Measurements from ENCODE around the gene ST6GALNAC1. TPM values are rescaled to one million over a fixed set of nuclear protein-coding genes. Genes with fewer than 3 reads are reported as not detected.

The ST6GALNAC1 gene
- total and polyA plus RNA-seq, 2 of the 13 experiments (the other 11 are each of a cell fraction or from before 2014, with no cell fraction given): not detected

GRCh38 chr17:76635659-76636360, 7.7 kb downstream of the ST6GALNAC1 start:
- Histone ChIP-seq H3K9me3 (ENCODE audit: low read length) (no peaks in the 10 kb centered on the region), H4K20me1 (ENCODE audit: insufficient read depth, low read length) (no peaks in the 10 kb centered on the region), H3K4me3 (replicated peaks in 1 of 3; ENCODE audit: insufficient read depth in 1 of 3, low read depth in 2 of 3, low read length in 3 of 3) (no peak overlapping the region), H3K79me2 (ENCODE audit: insufficient read depth, low read length) (no peaks in the 10 kb centered on the region), H3K27me3 (ENCODE audit: control insufficient read depth in 1 of 2, insufficient read depth in 2 of 2, low read length in 2 of 2) (no peaks in the 10 kb centered on the region), H3K9ac (ENCODE audit: insufficient read depth, low read depth, low read length) (no peak overlapping the region), H3K36me3 (replicated peaks in 1 of 2; ENCODE audit: control insufficient read depth in 1 of 2, insufficient read depth in 2 of 2, low read length in 2 of 2) (no peaks in the 10 kb centered on the region), H2AFZ (ENCODE audit: low read length) (no peak overlapping the region), H3K4me1 (ENCODE audit: insufficient read depth, low read length) (peaks cover 57% of the 10 kb centered on the region), H3K27ac (ENCODE audit: extremely low read length, insufficient read depth, low read length) (no peak overlapping the region), H3K4me2 (ENCODE audit: low read depth, low read length) (no peak overlapping the region)
- 94% methylated on average over 8 of the region's 8 CpGs for WGBS (ENCODE audit: low lambda C conversion rate)
- POLR2A ChIA-PET: no interaction called here
- BruUV-seq (replicated peaks): no TSS peak
- ATAC-seq: no peak
- TF ChIP-seq MXD1 (CRISPR knock-in tag; IDR thresholded peaks at IDR 0.05) (no peak), ZNF337 (CRISPR knock-in tag; IDR thresholded peaks at IDR 0.05; ENCODE audit: borderline replicate concordance, low read depth) (no peak), HOXA5 (CRISPR knock-in tag; IDR thresholded peaks at IDR 0.05) (no peak), SMARCE1 (IDR thresholded peaks at IDR 0.05; ENCODE audit: borderline replicate concordance) (no peak), SATB2 (CRISPR knock-in tag; IDR thresholded peaks at IDR 0.05) (no peak), POLR2AphosphoS5 (IDR thresholded peaks at IDR 0.05; ENCODE audit: low read depth, low read length) (no peak), DDIT3 (CRISPR knock-in tag; IDR thresholded peaks at IDR 0.05) (no peak)
- TF ChIP-seq, protein P1, sequence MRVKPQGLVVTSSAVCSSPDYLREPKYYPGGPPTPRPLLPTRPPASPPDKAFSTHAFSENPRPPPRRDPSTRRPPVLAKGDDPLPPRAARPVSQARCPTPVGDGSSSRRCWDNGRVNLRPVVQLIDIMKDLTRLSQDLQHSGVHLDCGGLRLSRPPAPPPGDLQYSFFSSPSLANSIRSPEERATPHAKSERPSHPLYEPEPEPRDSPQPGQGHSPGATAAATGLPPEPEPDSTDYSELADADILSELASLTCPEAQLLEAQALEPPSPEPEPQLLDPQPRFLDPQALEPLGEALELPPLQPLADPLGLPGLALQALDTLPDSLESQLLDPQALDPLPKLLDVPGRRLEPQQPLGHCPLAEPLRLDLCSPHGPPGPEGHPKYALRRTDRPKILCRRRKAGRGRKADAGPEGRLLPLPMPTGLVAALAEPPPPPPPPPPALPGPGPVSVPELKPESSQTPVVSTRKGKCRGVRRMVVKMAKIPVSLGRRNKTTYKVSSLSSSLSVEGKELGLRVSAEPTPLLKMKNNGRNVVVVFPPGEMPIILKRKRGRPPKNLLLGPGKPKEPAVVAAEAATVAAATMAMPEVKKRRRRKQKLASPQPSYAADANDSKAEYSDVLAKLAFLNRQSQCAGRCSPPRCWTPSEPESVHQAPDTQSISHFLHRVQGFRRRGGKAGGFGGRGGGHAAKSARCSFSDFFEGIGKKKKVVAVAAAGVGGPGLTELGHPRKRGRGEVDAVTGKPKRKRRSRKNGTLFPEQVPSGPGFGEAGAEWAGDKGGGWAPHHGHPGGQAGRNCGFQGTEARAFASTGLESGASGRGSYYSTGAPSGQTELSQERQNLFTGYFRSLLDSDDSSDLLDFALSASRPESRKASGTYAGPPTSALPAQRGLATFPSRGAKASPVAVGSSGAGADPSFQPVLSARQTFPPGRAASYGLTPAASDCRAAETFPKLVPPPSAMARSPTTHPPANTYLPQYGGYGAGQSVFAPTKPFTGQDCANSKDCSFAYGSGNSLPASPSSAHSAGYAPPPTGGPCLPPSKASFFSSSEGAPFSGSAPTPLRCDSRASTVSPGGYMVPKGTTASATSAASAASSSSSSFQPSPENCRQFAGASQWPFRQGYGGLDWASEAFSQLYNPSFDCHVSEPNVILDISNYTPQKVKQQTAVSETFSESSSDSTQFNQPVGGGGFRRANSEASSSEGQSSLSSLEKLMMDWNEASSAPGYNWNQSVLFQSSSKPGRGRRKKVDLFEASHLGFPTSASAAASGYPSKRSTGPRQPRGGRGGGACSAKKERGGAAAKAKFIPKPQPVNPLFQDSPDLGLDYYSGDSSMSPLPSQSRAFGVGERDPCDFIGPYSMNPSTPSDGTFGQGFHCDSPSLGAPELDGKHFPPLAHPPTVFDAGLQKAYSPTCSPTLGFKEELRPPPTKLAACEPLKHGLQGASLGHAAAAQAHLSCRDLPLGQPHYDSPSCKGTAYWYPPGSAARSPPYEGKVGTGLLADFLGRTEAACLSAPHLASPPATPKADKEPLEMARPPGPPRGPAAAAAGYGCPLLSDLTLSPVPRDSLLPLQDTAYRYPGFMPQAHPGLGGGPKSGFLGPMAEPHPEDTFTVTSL (CRISPR knock-in tag; IDR thresholded peaks at IDR 0.05; ENCODE audit: borderline replicate concordance): no peak
- FAIRE-seq: no peak
- no peak for DNase-seq (ENCODE audit: low spot score)
- in situ Hi-C loops (cut with HindIII; ENCODE audit: extremely low pct_ligation_motif_present, low pct_unique_long_range_greater_than_20kb): no loop called here
- CTCF ChIA-PET (ENCODE audit: low intra/inter-chr PET ratio, low total read pairs): no interaction called here
- intact Hi-C loops (cut with micrococcal nuclease; ENCODE audit: unreplicated experiment): no loop called here

Measured in HepG2 (cell line).